PC-3 (cell line): Measurements from ENCODE around the gene AMMECR1.

Experiments
- CTCF ChIP-seq: fragments of 300-600 bp; sonication (generic); conservative IDR thresholded peaks from 2 replicates; pipeline ENCODE4 v1.5.1; 2017; ENCODE audit warnings: antibody characterized with exemption, low read depth, mild to moderate bottlenecking, low read length
- EZH2 ChIP-seq: fragments of 300-600 bp; sonication (generic); IDR thresholded peaks from one replicate; pipeline ENCODE4 v1.6.1; 2017; ENCODE audit warnings: antibody characterized with exemption, mild to moderate bottlenecking, low read length; ENCODE audit not compliant: unreplicated experiment
- EZH2phosphoT487 ChIP-seq: fragments of 300-600 bp; sonication (generic); IDR thresholded peaks from 2 replicates; pipeline ENCODE4 v1.6.1; 2018; ENCODE audit warnings: mild to moderate bottlenecking, antibody characterized with exemption, low read length, borderline replicate concordance

- TF ChIP-seq CTCF (no peak), EZH2phosphoT487 (no peak), EZH2 (no peak)
Observed at GRCh38 chrX:110182362-110182761, 135.5 kb downstream of the AMMECR1 start.
